ELF-1 (cell line): Measurements from ENCODE around the gene NUDCD3.

Experiments
- DNase-seq: peaks from one replicate; pipeline ENCODE4 v3.0.0-alpha.2; 2016; ENCODE audit warnings: low read depth, low spot score

NUDCD3 gene

GRCh38 chr7:44401692-44402091 lies 88.8 kb downstream of the NUDCD3 start:
- DNase-seq, result no peak

GRCh38 chr7:44400033-44400511 lies 90.4 kb downstream of the NUDCD3 start:
- DNase-seq, result no peak

GRCh38 chr7:44398953-44399574 lies 91.4 kb downstream of the NUDCD3 start:
- DNase-seq, result no peak

- DNase-seq, result no peak
These were observed 91.9 kb downstream of the NUDCD3 start for GRCh38 chr7:44398511-44398911.

DNA sequence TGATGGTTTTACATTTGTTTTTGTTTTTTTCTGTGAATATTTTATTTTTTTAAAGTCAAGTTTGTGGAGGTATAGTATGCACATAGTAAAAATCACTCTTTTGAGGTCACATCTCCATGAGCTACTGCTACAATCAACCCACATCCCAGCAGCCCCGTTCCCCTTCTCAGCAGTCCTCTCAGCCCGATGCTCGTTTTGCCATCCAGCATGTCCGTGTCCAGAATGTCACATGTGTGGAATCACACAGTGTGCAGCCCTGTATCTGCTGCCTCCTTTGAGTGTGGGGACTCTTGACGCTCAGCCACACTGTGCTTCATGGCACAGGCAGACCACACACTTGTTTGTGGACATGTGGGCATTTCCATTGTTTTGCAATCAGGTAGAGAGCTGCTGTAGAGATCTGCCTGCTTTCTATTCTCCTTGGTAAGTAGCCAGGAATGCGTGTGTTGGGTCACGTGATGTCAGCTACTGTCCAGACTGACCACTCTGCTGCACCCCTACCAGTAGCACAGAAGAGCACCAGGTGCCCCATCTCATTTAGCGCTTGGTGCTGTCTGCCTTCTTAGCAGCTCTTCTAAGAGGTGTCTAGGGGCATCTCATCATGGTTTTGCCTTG lies 93.4 kb downstream of the NUDCD3 start:
- DNase-seq, result no peak

GRCh38 chr7:44396496-44396895 lies 94.0 kb downstream of the NUDCD3 start:
- DNase-seq, result no peak

- DNase-seq, result no peak
These were observed 95.4 kb downstream of the NUDCD3 start for GRCh38 chr7:44395067-44395466.

- DNase-seq, result no peak
These were observed 95.8 kb downstream of the NUDCD3 start for GRCh38 chr7:44394636-44395035.

DNA sequence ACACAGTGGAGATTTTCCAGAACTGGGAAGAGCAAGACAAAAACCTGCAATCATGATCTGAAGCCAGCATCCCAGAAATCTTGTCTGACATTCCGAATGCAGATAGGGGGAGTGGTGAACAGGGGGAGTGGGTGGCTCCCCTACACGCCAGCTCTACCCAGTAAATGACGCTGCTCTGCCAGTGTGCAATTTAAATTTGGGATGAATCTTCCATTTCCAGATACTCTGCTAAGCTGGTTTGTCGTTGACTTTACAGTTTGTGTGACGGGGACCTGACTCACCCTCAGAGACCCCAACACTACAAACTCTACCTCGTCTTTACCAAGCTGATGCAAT lies 96.4 kb downstream of the NUDCD3 start:
- no peak for DNase-seq

GRCh38 chr7:44393238-44394111 lies 97.0 kb downstream of the NUDCD3 start:
- no peak for DNase-seq

DNA sequence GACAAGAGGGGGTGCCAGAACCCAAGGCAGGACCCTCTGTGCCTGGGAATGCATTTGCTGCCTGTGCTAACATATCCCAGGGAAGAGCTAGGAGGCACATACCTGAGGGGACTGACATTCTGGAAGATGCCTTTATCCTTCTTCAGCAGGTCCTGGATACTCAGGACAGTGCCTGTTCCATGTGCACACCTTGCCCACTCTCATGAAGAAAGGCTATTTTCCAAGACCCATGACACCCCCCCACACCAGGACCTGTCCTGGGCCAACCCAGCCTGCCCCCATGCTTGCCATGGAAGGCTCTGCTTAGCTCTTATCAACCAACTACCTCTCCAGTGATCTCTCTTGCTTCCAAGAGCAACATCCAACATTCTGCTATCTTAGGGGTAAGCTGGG lies 97.8 kb downstream of the NUDCD3 start:
- no peak for DNase-seq

- DNase-seq, result no peak
These were observed 98.5 kb downstream of the NUDCD3 start for GRCh38 chr7:44391746-44392617.

GRCh38 chr7:44391171-44391570 lies 99.3 kb downstream of the NUDCD3 start:
- no peak for DNase-seq

GRCh38 chr7:44390701-44391100 lies 99.8 kb downstream of the NUDCD3 start:
- no peak for DNase-seq

- DNase-seq, result no peak
These were observed 102.1 kb downstream of the NUDCD3 start for GRCh38 chr7:44388089-44388970.

- DNase-seq, result no peak
These were observed 103.1 kb downstream of the NUDCD3 start for GRCh38 chr7:44387389-44387788.

DNA sequence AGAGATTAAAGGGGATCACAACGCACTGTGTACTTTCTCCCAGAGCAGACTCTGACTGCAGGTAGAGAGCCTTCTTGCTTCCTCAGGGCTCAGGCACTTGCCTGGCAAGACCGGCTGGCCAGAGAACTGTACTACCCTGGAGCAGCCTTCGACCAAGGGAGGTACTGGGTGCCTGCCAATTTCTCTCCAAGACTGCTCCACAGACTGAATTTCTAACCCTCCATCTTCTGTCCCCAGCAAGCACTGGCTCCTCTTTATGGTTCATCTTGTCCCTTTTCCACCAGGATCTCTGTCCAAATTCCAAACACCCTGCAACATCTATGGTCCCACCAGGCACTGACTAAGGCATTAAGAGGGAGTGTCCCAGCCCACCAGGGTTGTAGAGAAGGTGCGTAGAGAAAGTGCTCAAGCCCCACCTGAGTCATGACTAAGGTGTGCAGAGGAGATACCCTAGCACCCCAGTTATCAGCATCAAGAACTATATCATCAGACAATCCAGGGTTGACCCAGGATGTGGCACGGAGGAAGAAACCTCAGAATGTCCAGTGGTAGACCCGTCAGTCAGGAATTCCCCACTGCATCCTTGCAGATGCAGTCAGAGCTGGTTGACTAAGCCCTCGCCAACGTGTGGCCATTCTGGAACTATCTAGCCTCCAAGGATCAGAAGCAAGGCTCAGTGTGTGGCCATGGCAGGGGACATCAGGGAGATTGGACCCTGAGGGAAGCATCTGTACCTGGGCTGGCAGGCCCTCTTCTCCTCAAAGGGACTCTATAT lies 104.1 kb downstream of the NUDCD3 start:
- DNase-seq, result no peak

- DNase-seq, result no peak
These were observed 104.9 kb downstream of the NUDCD3 start for GRCh38 chr7:44385434-44386138.
